Parathyroid adenoma (tissue), 2 donors: Measurements from ENCODE around the gene MYBPH.

Experiments
- H2AFZ ChIP-seq: fragments of 300-600 bp; sonication (generic); one replicate; pipeline ENCODE4 v1.7.0; 2017; ENCODE audit warnings: antibody characterized with exemption, mild to moderate bottlenecking
- H3K27ac ChIP-seq: fragments of 300-600 bp; sonication (generic); one replicate; pipeline ENCODE4 v1.7.0; 2017
- H3K27me3 ChIP-seq: fragments of 300-600 bp; sonication (generic); one replicate; pipeline ENCODE4 v1.7.0; 2017; ENCODE audit warnings: low read length; ENCODE audit not compliant: control insufficient read depth, insufficient read depth
- H3K36me3 ChIP-seq: fragments of 300-600 bp; sonication (generic); one replicate; pipeline ENCODE4 v1.7.0; 2017; ENCODE audit warnings: low read length; ENCODE audit not compliant: control insufficient read depth, insufficient read depth
- H3K4me1 ChIP-seq: fragments of 300-600 bp; sonication (generic); one replicate; pipeline ENCODE4 v1.7.0; 2017; ENCODE audit warnings: control low read depth
- H3K4me2 ChIP-seq: fragments of 300-600 bp; sonication (generic); one replicate; pipeline ENCODE4 v1.7.0; 2017; ENCODE audit warnings: low read length
- H3K4me3 ChIP-seq: fragments of 300-600 bp; sonication (generic); one replicate; pipeline ENCODE4 v1.7.0; 2017; ENCODE audit warnings: low read depth, low read length
- H3K79me2 ChIP-seq: fragments of 300-600 bp; sonication (generic); one replicate; pipeline ENCODE4 v1.7.0; 2017; ENCODE audit warnings: control low read depth
- H3K9ac ChIP-seq: fragments of 300-600 bp; sonication (generic); one replicate; pipeline ENCODE4 v1.7.0; 2017; ENCODE audit warnings: mild to moderate bottlenecking
- H3K9me3 ChIP-seq: fragments of 300-600 bp; sonication (generic); one replicate; pipeline ENCODE4 v1.7.0; 2017; ENCODE audit warnings: low read length; ENCODE audit not compliant: control insufficient read depth
- CTCF ChIP-seq: fragments of 300-600 bp; sonication (generic); IDR thresholded peaks from one replicate; pipeline ENCODE4 v1.7.0; 2017; ENCODE audit warnings: antibody characterized with exemption, mild to moderate bottlenecking
- donor health status: primary hyperparathyroidism.

Gene MYBPH

GRCh38 chr1:203189951-203190352 is 14.3 kb upstream of the MYBPH start:
- Histone ChIP-seq H3K9ac (no peak overlapping the region), H3K9me3 (no peaks in the 10 kb centered on the region), H3K27me3 (no peaks in the 10 kb centered on the region), H3K79me2 (no peaks in the 10 kb centered on the region), H3K27ac (no peak overlapping the region), H3K4me1 (no peaks in the 10 kb centered on the region), H2AFZ (no peak overlapping the region), H3K4me2 (no peak overlapping the region), H3K4me3 (no peak overlapping the region), H3K36me3 (no peaks in the 10 kb centered on the region)
- no peak for TF ChIP-seq CTCF

- no peaks in the 10 kb centered on the region for H3K4me1 ChIP-seq
- H3K27me3 ChIP-seq: no peaks in the 10 kb centered on the region
- no peak overlapping the region for H3K27ac ChIP-seq
- TF ChIP-seq CTCF: no peak
- no peak overlapping the region for H3K4me2 ChIP-seq
- no peak overlapping the region for H3K9ac ChIP-seq
- no peak overlapping the region for H2AFZ ChIP-seq
- H3K36me3 ChIP-seq: no peaks in the 10 kb centered on the region
- H3K4me3 ChIP-seq: no peak overlapping the region
- H3K79me2 ChIP-seq: no peaks in the 10 kb centered on the region
- no peaks in the 10 kb centered on the region for H3K9me3 ChIP-seq
Observed at GRCh38 chr1:203188686-203189232, 13.1 kb upstream of the MYBPH start.

- Histone ChIP-seq H3K4me2 (no peak overlapping the region), H3K9ac (no peak overlapping the region), H3K4me1 (no peaks in the 10 kb centered on the region), H3K27ac (no peak overlapping the region), H3K9me3 (no peaks in the 10 kb centered on the region), H3K79me2 (no peaks in the 10 kb centered on the region), H3K4me3 (no peak overlapping the region), H3K36me3 (no peaks in the 10 kb centered on the region), H2AFZ (no peak overlapping the region), H3K27me3 (no peaks in the 10 kb centered on the region)
- TF ChIP-seq CTCF: no peak
Observed at GRCh38 chr1:203187689-203188264, 12.2 kb upstream of the MYBPH start.

GRCh38 chr1:203187304-203187685 is 11.7 kb upstream of the MYBPH start:
- no peaks in the 10 kb centered on the region for H3K36me3 ChIP-seq
- no peak overlapping the region for H3K4me2 ChIP-seq
- H3K79me2 ChIP-seq: no peaks in the 10 kb centered on the region
- H3K27me3 ChIP-seq: no peaks in the 10 kb centered on the region
- no peak overlapping the region for H2AFZ ChIP-seq
- H3K9ac ChIP-seq: no peak overlapping the region
- no peak overlapping the region for H3K27ac ChIP-seq
- TF ChIP-seq CTCF: no peak
- no peaks in the 10 kb centered on the region for H3K9me3 ChIP-seq
- no peak overlapping the region for H3K4me3 ChIP-seq
- no peaks in the 10 kb centered on the region for H3K4me1 ChIP-seq
